Stomach smooth muscle (tissue), 2 donors: ENCODE measurements around the gene CRACR2B.

Source experiments
- H3K27ac ChIP-seq: one replicate; pipeline ENCODE4 v1.7.0; 2013; ENCODE audit warnings: mild to moderate bottlenecking, low read length, inconsistent platforms
- H3K27me3 ChIP-seq, 2 donors: one replicate each; pipeline ENCODE4 v1.7.0; 2013; ENCODE audit warnings: low read length in 2 of 2; ENCODE audit not compliant: insufficient read depth in 2 of 2, control insufficient read depth in 1 of 2
- H3K36me3 ChIP-seq, 2 donors: one replicate each; pipeline ENCODE4 v1.7.0; 2013; ENCODE audit warnings: low read length in 2 of 2; ENCODE audit not compliant: control insufficient read depth in 2 of 2, insufficient read depth in 2 of 2
- H3K4me1 ChIP-seq: one replicate; pipeline ENCODE4 v1.7.0; 2013; ENCODE audit warnings: low read length; ENCODE audit not compliant: control insufficient read depth, insufficient read depth
- H3K4me3 ChIP-seq, 2 donors: one replicate each; pipeline ENCODE4 v1.7.0; 2013; ENCODE audit warnings: low read length in 2 of 2
- H3K9ac ChIP-seq, 2 donors: one replicate each; pipeline ENCODE4 v1.7.0; 2013; ENCODE audit warnings: low read length in 2 of 2, mild to moderate bottlenecking in 1 of 2
- H3K9me3 ChIP-seq, 2 donors: one replicate each; pipeline ENCODE4 v1.7.0; 2013; ENCODE audit warnings: low read length in 2 of 2; ENCODE audit not compliant: control insufficient read depth in 2 of 2
- donor health status: healthy.
- donor health status: Pancreatic carcinoma.

Gene CRACR2B

DNA sequence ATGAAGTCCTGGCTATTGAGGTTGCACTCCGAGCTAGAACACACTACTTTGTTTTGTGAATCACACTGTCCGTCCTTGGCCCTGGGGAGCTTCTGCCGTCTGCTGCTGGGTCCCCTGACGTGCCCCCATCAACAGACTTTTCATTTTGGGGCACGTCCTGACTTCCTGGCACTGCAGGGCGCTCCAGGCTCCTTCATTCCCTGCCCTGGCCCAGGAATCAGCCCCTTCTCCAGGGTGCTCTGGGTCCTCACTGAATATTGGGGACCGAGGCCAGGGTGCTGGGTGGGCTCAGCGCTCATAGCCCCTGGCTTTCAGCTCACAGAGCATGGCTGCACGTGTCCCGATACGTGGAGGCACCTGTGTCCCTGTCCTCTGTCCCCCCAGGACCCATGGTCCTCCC is 37.2 kb downstream of the CRACR2B start:
- H3K9ac ChIP-seq, result no peak overlapping the region
- peaks cover 0 to 5% of the 10 kb centered on the region in 2 donors for H3K36me3 ChIP-seq
- peaks cover 12% of the 10 kb centered on the region for H3K4me1 ChIP-seq
- H3K27me3 ChIP-seq, result no peaks in the 10 kb centered on the region
- no peak overlapping the region for H3K4me3 ChIP-seq
- H3K27ac ChIP-seq, result no peak overlapping the region
- H3K9me3 ChIP-seq, result no peaks in the 10 kb centered on the region

DNA sequence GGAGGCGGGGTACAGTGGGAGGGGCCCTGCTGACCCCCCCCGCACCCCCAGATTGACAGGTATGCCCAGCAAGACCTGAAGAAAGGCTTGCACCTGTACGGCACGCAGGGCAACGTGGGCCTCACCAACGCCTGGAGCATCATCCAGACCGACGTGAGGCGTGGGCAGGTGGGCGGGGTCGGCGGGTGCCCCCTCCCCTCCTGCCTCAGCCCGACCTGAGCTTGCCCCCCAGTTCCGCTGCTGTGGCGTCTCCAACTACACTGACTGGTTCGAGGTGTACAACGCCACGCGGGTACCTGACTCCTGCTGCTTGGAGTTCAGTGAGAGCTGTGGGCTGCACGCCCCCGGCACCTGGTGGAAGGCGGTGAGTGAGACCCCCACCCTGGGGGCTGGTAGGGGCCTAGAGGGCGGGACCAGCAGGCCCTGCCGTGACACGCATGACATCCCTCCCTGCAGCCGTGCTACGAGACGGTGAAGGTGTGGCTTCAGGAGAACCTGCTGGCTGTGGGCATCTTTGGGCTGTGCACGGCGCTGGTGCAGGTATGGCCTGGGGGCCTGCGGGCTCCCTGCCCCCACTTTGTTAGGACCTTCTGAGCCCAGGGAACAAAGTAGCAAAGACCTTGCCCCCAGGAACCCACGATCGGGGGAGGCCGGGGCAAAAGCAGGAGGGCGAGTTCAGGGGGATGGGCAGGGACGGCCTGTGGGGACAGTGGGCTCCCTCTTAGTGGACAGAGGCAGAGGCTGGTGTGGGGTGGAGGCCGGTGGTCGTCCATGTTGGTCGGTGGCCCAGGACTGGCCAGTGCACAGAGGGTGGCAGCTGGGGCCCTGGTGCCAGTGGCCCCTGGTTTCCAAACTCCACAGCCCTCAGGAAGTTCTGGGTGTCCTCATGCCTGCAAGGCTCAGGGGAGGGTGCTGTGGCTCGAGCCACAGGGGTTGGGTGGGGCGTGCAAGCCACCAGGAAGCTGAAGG is 38.0 kb downstream of the CRACR2B start:
- Histone ChIP-seq H3K4me3 (no peak overlapping the region), H3K9ac (no peak overlapping the region), H3K9me3 (no peaks in the 10 kb centered on the region), H3K27me3 (no peaks in the 10 kb centered on the region), H3K36me3 (peaks cover 0 to 5% of the 10 kb centered on the region in 2 donors), H3K27ac (no peak overlapping the region), H3K4me1 (peaks cover 4% of the 10 kb centered on the region)

DNA sequence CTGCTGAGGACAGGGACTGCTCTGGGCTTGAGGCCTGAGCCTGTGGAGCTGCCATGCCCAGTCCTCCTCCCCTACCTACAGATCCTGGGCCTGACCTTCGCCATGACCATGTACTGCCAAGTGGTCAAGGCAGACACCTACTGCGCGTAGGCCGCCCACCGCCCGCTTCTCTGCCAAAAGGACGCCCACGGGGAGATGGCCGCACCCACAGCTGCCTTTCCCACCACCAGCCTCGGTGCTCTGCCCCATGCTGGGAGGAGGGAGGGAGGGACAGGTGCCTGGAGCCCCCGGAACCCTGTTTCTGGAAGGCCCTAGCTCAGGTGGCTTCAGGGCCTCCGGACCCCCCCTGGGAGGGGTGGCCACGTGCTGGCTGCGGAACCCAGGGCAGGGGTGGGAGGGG is 38.8 kb downstream of the CRACR2B start:
- Histone ChIP-seq H3K4me1 (peaks cover 3% of the 10 kb centered on the region), H3K27me3 (no peaks in the 10 kb centered on the region), H3K4me3 (no peak overlapping the region), H3K27ac (no peak overlapping the region), H3K9me3 (no peaks in the 10 kb centered on the region), H3K36me3 (peaks cover 0 to 5% of the 10 kb centered on the region in 2 donors), H3K9ac (no peak overlapping the region)

DNA sequence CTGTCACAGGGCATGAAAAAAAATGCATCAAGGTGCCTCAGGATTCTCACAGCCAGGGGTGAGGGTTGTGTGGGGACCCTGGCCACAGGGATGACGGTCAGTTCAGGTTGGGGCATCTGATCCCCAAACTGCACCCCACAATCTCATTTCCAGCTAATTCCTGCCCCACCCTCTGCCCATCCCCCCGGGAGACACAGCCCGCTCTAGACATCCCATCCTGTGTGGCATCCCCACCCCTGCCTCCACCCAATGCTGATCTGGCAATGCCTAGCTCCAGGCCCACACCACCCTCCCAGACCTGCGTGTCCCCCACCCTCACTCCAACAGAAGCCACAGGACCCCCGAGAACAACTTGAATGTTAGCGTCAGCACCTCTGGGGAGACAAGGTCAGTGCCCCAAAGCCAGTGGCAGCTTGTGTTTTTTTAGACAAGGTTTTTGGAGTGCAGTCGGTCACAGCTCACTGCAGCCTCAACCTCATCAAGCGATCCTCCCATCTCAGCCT is 40.2 kb downstream of the CRACR2B start:
- Histone ChIP-seq H3K9ac (no peak overlapping the region), H3K4me3 (no peak overlapping the region), H3K9me3 (no peaks in the 10 kb centered on the region), H3K27ac (no peak overlapping the region), H3K4me1 (no peaks in the 10 kb centered on the region), H3K27me3 (no peaks in the 10 kb centered on the region), H3K36me3 (peaks cover 0 to 5% of the 10 kb centered on the region in 2 donors)

DNA sequence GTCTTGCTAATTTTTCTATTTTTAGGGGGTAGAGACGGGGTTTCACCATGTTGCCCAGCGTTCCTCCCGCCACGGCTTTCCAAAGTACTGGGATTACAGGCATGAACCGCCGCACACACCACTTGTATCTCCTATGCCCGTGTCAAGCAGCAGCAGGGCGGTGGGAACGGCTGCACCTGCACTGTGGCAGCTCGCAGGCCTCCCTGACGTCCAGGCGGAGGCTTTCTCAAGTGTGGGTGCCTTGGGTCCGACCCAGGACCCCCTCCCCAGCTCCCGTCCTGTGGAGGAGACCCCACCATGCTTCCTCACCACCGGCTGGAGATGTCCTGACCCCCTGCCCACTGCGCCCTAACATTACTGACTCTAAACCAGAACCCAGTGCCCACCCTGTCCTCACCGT is 40.7 kb downstream of the CRACR2B start:
- Histone ChIP-seq H3K4me1 (no peaks in the 10 kb centered on the region), H3K9me3 (no peaks in the 10 kb centered on the region), H3K4me3 (no peak overlapping the region), H3K36me3 (peaks cover 0 to 5% of the 10 kb centered on the region in 2 donors), H3K27ac (no peak overlapping the region), H3K9ac (no peak overlapping the region), H3K27me3 (no peaks in the 10 kb centered on the region)

DNA sequence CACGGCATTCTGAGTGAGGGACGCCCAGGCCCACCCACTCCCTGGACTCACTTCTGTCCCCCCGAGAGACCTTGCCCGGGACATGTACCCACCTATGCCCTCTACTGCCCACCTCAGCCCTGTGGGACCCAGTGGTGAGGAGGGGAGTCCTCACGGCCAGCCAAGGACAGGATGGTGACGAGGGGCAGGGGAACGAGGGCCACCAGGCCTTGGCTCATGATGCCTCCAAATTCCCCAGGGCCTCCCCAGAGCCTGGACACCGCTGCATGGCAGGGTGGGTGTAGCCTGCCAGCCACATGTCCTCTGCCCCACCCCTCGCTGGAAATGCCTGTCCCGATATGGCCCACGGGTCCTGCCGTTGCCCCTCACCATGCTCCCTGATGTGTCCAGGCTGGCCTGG is 41.1 kb downstream of the CRACR2B start:
- H3K27me3 ChIP-seq, result no peaks in the 10 kb centered on the region
- H3K9me3 ChIP-seq, result no peaks in the 10 kb centered on the region
- H3K36me3 ChIP-seq, result peaks cover 0 to 5% of the 10 kb centered on the region in 2 donors
- no peak overlapping the region for H3K27ac ChIP-seq
- H3K9ac ChIP-seq, result no peak overlapping the region
- no peak overlapping the region for H3K4me3 ChIP-seq
- no peaks in the 10 kb centered on the region for H3K4me1 ChIP-seq

DNA sequence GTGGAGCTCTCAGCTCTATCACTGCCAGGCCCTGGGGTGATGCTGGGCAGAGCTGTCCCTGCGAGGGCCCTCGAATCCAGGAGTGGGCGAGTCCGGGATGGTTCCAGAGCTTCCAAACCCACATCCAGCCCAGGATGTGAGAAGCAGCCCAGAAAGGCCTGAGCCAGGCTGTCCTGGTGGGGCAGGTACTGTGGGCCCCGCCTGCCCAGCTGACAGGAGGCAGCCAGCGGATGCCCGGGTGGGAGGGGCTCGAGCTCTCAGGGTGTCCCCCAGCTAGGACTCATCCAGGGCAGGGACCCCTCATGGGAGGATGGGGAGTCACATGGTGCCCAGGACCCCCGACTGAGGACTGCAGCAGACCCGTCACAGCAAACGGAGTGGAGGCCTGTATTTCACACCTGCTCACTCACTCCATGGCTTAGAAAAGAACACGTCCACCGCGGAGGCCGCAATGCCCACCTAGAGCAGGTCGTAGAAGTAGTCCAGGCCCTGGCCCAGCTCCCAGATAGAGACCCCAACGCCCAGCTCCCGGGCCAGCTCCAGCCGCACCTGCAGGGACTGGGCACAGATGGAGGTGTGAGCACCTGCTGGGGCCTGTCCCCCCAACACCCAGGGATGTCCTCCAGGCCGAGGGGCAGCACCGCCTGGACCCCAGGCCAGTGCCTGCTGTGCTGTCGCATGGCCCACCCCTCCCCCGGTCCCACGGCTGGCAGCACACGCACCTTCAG is 41.8 kb downstream of the CRACR2B start:
- Histone ChIP-seq H3K27me3 (no peaks in the 10 kb centered on the region), H3K36me3 (peaks cover 0 to 5% of the 10 kb centered on the region in 2 donors), H3K4me1 (no peaks in the 10 kb centered on the region), H3K9ac (no peak overlapping the region), H3K27ac (no peak overlapping the region), H3K4me3 (no peak overlapping the region), H3K9me3 (no peaks in the 10 kb centered on the region)

DNA sequence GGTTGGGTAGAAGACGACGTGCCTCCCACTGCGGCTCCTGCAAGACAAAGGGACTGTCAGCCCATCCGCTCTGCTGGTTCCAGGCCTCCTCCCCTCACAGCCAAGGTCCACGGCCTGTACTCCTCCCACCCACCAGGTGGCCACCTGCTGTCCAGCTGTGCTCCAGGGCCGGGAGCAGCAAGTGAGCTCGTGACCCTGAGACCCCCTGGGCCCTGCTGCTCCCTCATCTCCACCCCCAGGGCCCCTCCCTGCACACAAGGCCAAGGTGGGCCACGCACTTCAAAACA is 42.4 kb downstream of the CRACR2B start:
- Histone ChIP-seq H3K9me3 (no peaks in the 10 kb centered on the region), H3K9ac (no peak overlapping the region), H3K27ac (no peak overlapping the region), H3K4me3 (no peak overlapping the region), H3K36me3 (peaks cover 0 to 5% of the 10 kb centered on the region in 2 donors), H3K4me1 (no peaks in the 10 kb centered on the region), H3K27me3 (no peaks in the 10 kb centered on the region)

DNA sequence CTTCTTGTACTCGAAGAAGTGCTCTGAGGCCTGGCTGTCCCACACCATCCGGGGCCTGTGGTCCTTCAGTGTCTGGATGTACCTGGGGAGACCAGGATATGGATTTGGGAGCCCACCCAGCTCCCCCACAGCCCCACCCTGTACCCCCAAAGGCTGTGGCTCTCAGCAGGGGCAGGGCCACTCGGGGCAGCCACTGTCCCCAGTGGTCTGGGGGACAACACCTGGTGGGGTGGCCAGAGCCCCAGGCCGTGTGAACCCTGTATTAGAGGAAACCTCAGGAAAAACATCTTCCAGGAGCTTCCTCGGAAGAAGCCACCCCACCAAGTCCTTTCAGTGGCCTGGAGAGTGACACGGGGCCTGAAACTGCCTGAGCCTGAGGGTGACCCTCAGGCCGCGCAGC is 42.7 kb downstream of the CRACR2B start:
- Histone ChIP-seq H3K36me3 (peaks cover 0 to 5% of the 10 kb centered on the region in 2 donors), H3K4me1 (no peaks in the 10 kb centered on the region), H3K27ac (no peak overlapping the region), H3K27me3 (no peaks in the 10 kb centered on the region), H3K9ac (no peak overlapping the region), H3K9me3 (no peaks in the 10 kb centered on the region), H3K4me3 (no peak overlapping the region)

DNA sequence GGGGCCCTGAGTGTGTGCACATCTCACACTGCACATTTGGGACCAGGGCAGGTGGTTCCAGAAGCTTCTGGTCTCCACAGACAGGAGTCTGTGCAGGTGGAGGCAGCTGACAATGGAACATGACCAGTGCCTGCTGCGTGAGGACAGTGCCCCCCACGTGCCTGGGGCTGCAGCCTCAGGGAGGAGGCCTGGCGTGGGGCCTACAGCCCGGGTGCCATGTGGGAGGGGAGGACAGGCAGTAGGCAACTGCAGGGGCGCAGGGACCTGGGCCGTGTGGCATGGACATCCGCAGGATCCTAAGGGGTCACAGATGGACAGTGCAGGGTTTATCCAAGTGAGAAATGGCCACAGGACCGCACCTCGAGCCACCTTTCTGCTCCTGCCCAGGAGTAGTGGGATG is 43.8 kb downstream of the CRACR2B start:
- Histone ChIP-seq H3K36me3 (peaks cover 0 to 3% of the 10 kb centered on the region in 2 donors), H3K4me1 (no peaks in the 10 kb centered on the region), H3K27me3 (no peaks in the 10 kb centered on the region), H3K9ac (no peak overlapping the region), H3K27ac (no peak overlapping the region), H3K4me3 (no peak overlapping the region), H3K9me3 (no peaks in the 10 kb centered on the region)

DNA sequence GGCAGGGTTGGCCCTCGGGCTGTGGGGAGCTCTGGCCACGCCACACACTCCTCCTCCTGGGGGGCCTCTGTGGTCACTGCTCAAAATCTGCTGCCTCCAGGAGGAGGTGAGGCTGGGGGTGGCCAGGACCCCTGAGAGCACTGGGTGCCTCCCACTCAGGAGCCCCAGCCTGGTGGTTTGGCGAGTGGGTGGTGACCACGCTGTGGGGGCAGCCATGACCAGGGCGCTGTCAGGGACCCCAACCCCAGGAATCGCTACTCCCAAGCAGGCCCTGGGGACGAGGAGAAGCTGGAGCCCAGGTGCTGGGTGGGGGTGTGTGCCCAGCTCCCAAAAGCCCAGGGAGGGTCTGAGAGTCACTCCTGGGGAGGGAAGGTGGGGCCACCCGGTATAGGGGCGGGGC is 45.1 kb downstream of the CRACR2B start:
- H3K4me3 ChIP-seq, result no peak overlapping the region
- no peak overlapping the region for H3K9ac ChIP-seq
- no peak overlapping the region for H3K27ac ChIP-seq
- H3K9me3 ChIP-seq, result no peaks in the 10 kb centered on the region
- H3K27me3 ChIP-seq, result no peaks in the 10 kb centered on the region
- peaks cover 0 to 3% of the 10 kb centered on the region in 2 donors for H3K36me3 ChIP-seq
- H3K4me1 ChIP-seq, result no peaks in the 10 kb centered on the region
